Left ventricle myocardium inferior (tissue), 1 donor: ENCODE measurements around the gene ABHD6. TPM values are rescaled to one million over a fixed set of nuclear protein-coding genes. Genes with fewer than 3 reads are reported as not detected.
A peak's percentile ranks its signal among the peaks of the same experiment; 100 is the strongest.
"Not testable (repeated sequence)": the region's sequence is repeated elsewhere in the genome, so short reads cannot be mapped to it uniquely, and the experiment has no call there.

Source experiments
- DNase-seq: peaks from one replicate; pipeline ENCODE4 v3.0.0-alpha.2; 2020
- H3K27ac ChIP-seq: fragments of 200-600 bp; replicated peaks from 2 replicates; pipeline ENCODE4 v1.8.0; 2021
- H3K27me3 ChIP-seq: fragments of 200-600 bp; 2 replicates; pipeline ENCODE4 v1.8.0; 2021; ENCODE audit warnings: low read depth
- H3K36me3 ChIP-seq: fragments of 200-600 bp; 2 replicates; pipeline ENCODE4 v1.8.0; 2021
- H3K4me1 ChIP-seq: fragments of 200-600 bp; 2 replicates; pipeline ENCODE4 v1.8.0; 2021
- H3K4me3 ChIP-seq: fragments of 200-600 bp; 2 replicates; pipeline ENCODE4 v1.8.0; 2021; ENCODE audit warnings: mild to moderate bottlenecking, moderate library complexity
- H3K9me3 ChIP-seq: fragments of 200-600 bp; replicated peaks from 2 replicates; pipeline ENCODE4 v1.8.0; 2021
- CTCF ChIP-seq: fragments of 200-600 bp; IDR thresholded peaks from 2 replicates; pipeline ENCODE4 v1.8.0; 2021; ENCODE audit warnings: antibody characterized with exemption, mild to moderate bottlenecking, borderline replicate concordance
- intact Hi-C: fragments of 100-400 bp; cut with micrococcal nuclease; formaldehyde crosslinking; loops from one replicate; pipeline ENCODE4 v1.11.0; 2022
- total RNA-seq: library from RNA; stranded (reverse); fragmentation: NEBNext Ultra II Directional; extraction: Animal tissue kit (Norgen Biotek cat#: 25700); gene quantifications from one replicate; pipeline ENCODE4 v1.2.1, GENCODE V29; 2021
- donor health status: DM: no; HTN: yes; CAD: no; lungs with severe emphysema.

The ABHD6 gene
- total RNA-seq, 1 donor from 2014 or later = 7.2 TPM

- Histone ChIP-seq H3K36me3 (no peaks in the 10 kb centered on the region), H3K4me1 (peaks cover 47% of the 10 kb centered on the region), H3K9me3 (no peaks in the 10 kb centered on the region), H3K27ac (peak overlapping the region; percentile 85), H3K27me3 (no peaks in the 10 kb centered on the region), H3K4me3 (peak overlapping the region; percentile 85)
- intact Hi-C loops = no loop called here
- DNase-seq = no peak
- TF ChIP-seq CTCF = no peak
These were observed 1.2 kb downstream of the ABHD6 start for GRCh38 chr3:58238830-58239229.

GRCh38 chr3:58241306-58242044 lies 3.9 kb downstream of the ABHD6 start:
- H3K27ac ChIP-seq = peak overlapping the region; percentile 37
- H3K4me3 ChIP-seq = no peak overlapping the region
- H3K4me1 ChIP-seq = peaks cover 56% of the 10 kb centered on the region
- H3K9me3 ChIP-seq = no peaks in the 10 kb centered on the region
- no peak for TF ChIP-seq CTCF
- intact Hi-C loops = no loop called here
- no peak for DNase-seq
- no peaks in the 10 kb centered on the region for H3K36me3 ChIP-seq
- no peaks in the 10 kb centered on the region for H3K27me3 ChIP-seq

- Histone ChIP-seq H3K4me3 (no peak overlapping the region), H3K9me3 (no peaks in the 10 kb centered on the region), H3K4me1 (peaks cover 51% of the 10 kb centered on the region), H3K27ac (peak overlapping the region; percentile 37), H3K36me3 (no peaks in the 10 kb centered on the region), H3K27me3 (no peaks in the 10 kb centered on the region)
- no peak for DNase-seq
- intact Hi-C loops = no loop called here
- no peak for TF ChIP-seq CTCF
These were observed 4.7 kb downstream of the ABHD6 start for GRCh38 chr3:58242340-58242739.

GRCh38 chr3:58242860-58243259 lies 5.3 kb downstream of the ABHD6 start:
- DNase-seq, H3K4me3 ChIP-seq, intact Hi-C loops, H3K27me3 ChIP-seq, H3K9me3 ChIP-seq, H3K36me3 ChIP-seq: not testable (repeated sequence)
- Histone ChIP-seq H3K27ac (peak overlapping the region; percentile 37), H3K4me1 (peaks cover 47% of the 10 kb centered on the region)

- intact Hi-C loops = no loop called here
- no peak for TF ChIP-seq CTCF
- no peak overlapping the region for H3K27ac ChIP-seq
- peaks cover 35% of the 10 kb centered on the region for H3K4me1 ChIP-seq
- DNase-seq = no peak
- no peaks in the 10 kb centered on the region for H3K9me3 ChIP-seq
- H3K4me3 ChIP-seq = no peak overlapping the region
- no peaks in the 10 kb centered on the region for H3K36me3 ChIP-seq
- no peaks in the 10 kb centered on the region for H3K27me3 ChIP-seq
These were observed 6.5 kb downstream of the ABHD6 start for GRCh38 chr3:58243976-58244585.
